Upper lobe of right lung (tissue), 1 donor: ENCODE data around the gene KIAA0586. TPM values are rescaled to one million over a fixed set of nuclear protein-coding genes. Genes with fewer than 3 reads are reported as not detected.
"Not testable (repeated sequence)": the region's sequence is repeated elsewhere in the genome, so short reads cannot be mapped to it uniquely, and the experiment has no call there.

Experiments
- ATAC-seq: fragments of 200-7000 bp; cut with Tn5 transposase; one replicate; pipeline ENCODE4 v1.9.1; 2020; ENCODE audit warnings: mild to moderate bottlenecking, moderate library complexity
- DNase-seq: peaks from one replicate; pipeline ENCODE4 v3.0.0-alpha.2; 2020
- H3K27ac ChIP-seq: fragments of 200-600 bp; one replicate; pipeline ENCODE4 v1.8.0; 2022
- H3K27me3 ChIP-seq: fragments of 200-600 bp; one replicate; pipeline ENCODE4 v1.8.0; 2022; ENCODE audit warnings: mild to moderate bottlenecking
- H3K36me3 ChIP-seq: fragments of 200-600 bp; one replicate; pipeline ENCODE4 v1.8.0; 2022
- H3K4me1 ChIP-seq: fragments of 200-600 bp; one replicate; pipeline ENCODE4 v1.8.0; 2022
- H3K4me3 ChIP-seq: fragments of 200-600 bp; one replicate; pipeline ENCODE4 v1.8.0; 2022; ENCODE audit warnings: mild to moderate bottlenecking
- H3K9me3 ChIP-seq: fragments of 200-600 bp; one replicate; pipeline ENCODE4 v1.8.0; 2022
- CTCF ChIP-seq: fragments of 200-600 bp; IDR thresholded peaks from one replicate; pipeline ENCODE4 v1.8.0; 2022; ENCODE audit warnings: antibody characterized with exemption
- intact Hi-C: fragments of 100-400 bp; cut with DNase I; formaldehyde crosslinking; loops from one replicate; pipeline ENCODE4 v1.11.0; 2022
- total RNA-seq: library from RNA; stranded (reverse); fragmentation: NEBNext Ultra II Directional; extraction: Animal tissue kit (Norgen Biotek cat#: 25700); gene quantifications from one replicate; pipeline ENCODE4 v1.2.1, GENCODE V29; 2021
- donor health status: DM: no; HTN: yes; CAD: no; lungs with severe emphysema.

The KIAA0586 gene
- total RNA-seq, 1 donor from 2014 or later = 16.3 TPM

DNA sequence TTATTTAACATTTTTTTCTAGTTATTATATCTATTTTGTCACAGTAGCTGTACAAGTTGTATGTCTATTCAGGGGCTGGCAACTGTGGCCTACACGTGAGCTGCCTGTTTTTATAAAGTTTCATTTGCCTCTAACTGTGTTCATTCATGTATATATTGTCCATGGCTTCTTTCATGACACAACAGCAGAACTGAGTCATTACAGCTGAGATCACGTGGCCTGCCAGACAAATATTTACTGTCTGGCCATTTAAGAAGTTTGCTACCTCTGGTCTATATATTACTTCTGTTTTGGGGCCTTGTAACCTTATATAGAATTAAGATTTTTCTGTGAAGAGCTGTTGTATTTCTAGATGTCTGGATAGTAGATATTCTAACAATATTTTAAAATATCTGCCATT lies 37.9 kb downstream of the KIAA0586 start:
- TF ChIP-seq CTCF = no peak
- intact Hi-C loops = no loop called here
- Histone ChIP-seq H3K4me1 (no peaks in the 10 kb centered on the region), H3K36me3 (peaks cover 72% of the 10 kb centered on the region), H3K4me3 (no peak overlapping the region), H3K27me3 (no peaks in the 10 kb centered on the region), H3K27ac (no peak overlapping the region), H3K9me3 (no peaks in the 10 kb centered on the region)
- ATAC-seq (no peak), DNase-seq (no peak)

GRCh38 chr14:58466459-58466858 lies 38.9 kb downstream of the KIAA0586 start:
- ATAC-seq = no peak
- Histone ChIP-seq H3K36me3 (peaks cover 68% of the 10 kb centered on the region), H3K9me3 (no peaks in the 10 kb centered on the region), H3K27ac (no peak overlapping the region), H3K4me3 (no peak overlapping the region), H3K4me1 (no peaks in the 10 kb centered on the region), H3K27me3 (no peaks in the 10 kb centered on the region)
- TF ChIP-seq CTCF = no peak
- intact Hi-C loops = no loop called here
- no peak for DNase-seq

DNA sequence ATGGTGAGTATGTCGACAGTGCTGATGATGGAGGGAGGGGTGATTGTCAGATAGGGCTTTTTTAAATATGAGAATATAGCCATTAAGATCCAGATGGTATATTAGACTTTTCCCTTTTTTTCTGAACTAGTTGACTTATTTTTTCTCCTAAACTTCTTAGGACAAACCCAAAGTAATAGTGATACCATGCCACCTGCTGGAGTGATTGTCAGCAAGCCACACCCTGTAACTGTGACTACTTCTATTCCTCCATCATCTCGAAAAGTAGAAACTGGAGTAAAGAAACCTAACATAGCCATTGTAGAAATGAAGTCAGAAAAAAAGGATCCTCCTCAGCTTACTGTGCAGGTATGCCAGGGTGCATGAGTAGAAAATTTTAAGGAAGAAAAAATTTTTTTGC lies 40.1 kb downstream of the KIAA0586 start:
- Histone ChIP-seq H3K4me3 (no peak overlapping the region), H3K9me3 (no peaks in the 10 kb centered on the region), H3K27me3 (no peaks in the 10 kb centered on the region), H3K27ac (no peak overlapping the region), H3K36me3 (peaks cover 60% of the 10 kb centered on the region), H3K4me1 (no peaks in the 10 kb centered on the region)
- DNase-seq = no peak
- no peak for ATAC-seq
- intact Hi-C loops = no loop called here
- no peak for TF ChIP-seq CTCF

DNA sequence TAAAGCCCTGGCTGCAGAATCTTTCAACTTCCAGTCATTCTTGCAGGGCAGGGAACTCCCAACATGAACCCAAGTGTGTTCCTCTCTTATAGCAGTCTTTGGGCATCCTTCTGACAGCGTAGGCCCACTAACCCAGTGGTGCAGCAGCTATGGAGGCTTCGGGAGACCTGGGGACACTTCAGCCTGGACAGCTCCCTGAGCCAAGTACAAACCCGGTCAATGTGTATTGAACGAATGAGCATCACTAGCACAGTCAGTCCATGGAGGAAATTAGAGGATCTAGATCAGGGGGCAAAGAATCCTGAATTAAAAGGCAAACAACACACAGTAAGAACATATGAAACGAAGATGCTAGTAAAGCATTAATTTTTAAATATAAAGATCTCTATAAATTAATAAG lies 41.8 kb downstream of the KIAA0586 start:
- ATAC-seq (no peak), DNase-seq (no peak)
- TF ChIP-seq CTCF = no peak
- Histone ChIP-seq H3K9me3 (no peaks in the 10 kb centered on the region), H3K36me3 (peaks cover 50% of the 10 kb centered on the region), H3K4me3 (no peak overlapping the region), H3K27ac (no peak overlapping the region), H3K4me1 (no peaks in the 10 kb centered on the region), H3K27me3 (no peaks in the 10 kb centered on the region)
- intact Hi-C loops = no loop called here

DNA sequence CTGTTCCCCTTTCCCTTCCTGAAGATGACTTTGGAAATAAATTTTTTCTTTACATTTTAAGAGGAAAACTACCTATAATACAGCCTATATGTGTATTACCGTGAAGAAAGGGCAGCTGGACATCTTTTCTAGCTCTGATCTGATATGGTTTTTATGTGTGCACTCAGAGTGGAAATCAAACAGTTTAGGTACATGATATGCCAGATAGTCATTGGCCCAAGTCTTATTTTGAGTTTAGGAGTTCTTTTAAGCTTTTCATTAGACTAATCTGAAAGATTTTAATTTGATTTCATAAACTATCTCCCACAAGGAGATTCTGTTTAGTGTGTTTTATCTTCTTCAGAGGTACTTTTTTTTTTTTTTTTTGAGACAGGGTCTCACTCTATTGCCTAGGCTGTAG lies 48.8 kb downstream of the KIAA0586 start:
- H3K4me3 ChIP-seq = no peak overlapping the region
- no peaks in the 10 kb centered on the region for H3K27me3 ChIP-seq
- ATAC-seq (no peak), DNase-seq (no peak)
- H3K27ac ChIP-seq = no peak overlapping the region
- intact Hi-C loops = no loop called here
- no peaks in the 10 kb centered on the region for H3K9me3 ChIP-seq
- no peaks in the 10 kb centered on the region for H3K4me1 ChIP-seq
- no peak for TF ChIP-seq CTCF
- peaks cover 16% of the 10 kb centered on the region for H3K36me3 ChIP-seq

- intact Hi-C loops = no loop called here
- ATAC-seq = no peak
- no peak overlapping the region for H3K27ac ChIP-seq
- H3K9me3 ChIP-seq = no peaks in the 10 kb centered on the region
- H3K4me3 ChIP-seq = no peak overlapping the region
- H3K27me3 ChIP-seq = no peaks in the 10 kb centered on the region
- no peak for TF ChIP-seq CTCF
- no peak for DNase-seq
- H3K36me3 ChIP-seq = peaks cover 18% of the 10 kb centered on the region
- no peaks in the 10 kb centered on the region for H3K4me1 ChIP-seq
Observed at GRCh38 chr14:58477653-58478052, 50.1 kb downstream of the KIAA0586 start.

DNA sequence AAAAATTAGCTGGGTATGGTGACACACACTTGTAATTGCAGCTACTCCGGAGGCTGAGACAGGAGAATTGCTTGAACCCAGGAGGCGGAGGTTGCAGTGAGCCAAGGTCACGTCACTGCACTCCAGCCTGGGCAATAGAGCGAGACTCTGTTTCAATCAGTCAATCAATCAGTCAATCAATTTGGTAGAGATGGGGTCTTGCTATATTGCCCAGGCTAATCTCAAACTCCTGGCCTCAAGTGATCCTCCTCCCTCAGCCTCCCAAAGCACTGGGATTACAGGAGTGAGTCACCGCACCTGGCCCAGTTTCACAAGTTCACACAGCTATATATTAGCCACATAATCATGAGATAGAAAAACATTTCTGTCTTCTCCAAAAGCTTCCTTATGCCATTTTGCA lies 50.8 kb downstream of the KIAA0586 start:
- H3K36me3 ChIP-seq = peaks cover 25% of the 10 kb centered on the region
- H3K9me3 ChIP-seq, DNase-seq, H3K27me3 ChIP-seq, H3K4me1 ChIP-seq, H3K27ac ChIP-seq, ATAC-seq, H3K4me3 ChIP-seq, intact Hi-C loops: not testable (repeated sequence)
